GM12801 (cell line): ENCODE data around the gene WNT4.

ENCODE experiments used
- CTCF ChIP-seq: IDR thresholded peaks from one replicate; pipeline ENCODE4 v1.5.1; 2011; ENCODE audit warnings: control low read depth; ENCODE audit not compliant: insufficient read length; ENCODE audit errors: extremely low read depth

The WNT4 gene

GRCh38 chr1:22120469-22120790, 22.5 kb downstream of the WNT4 start:
- no peak for TF ChIP-seq CTCF

DNA sequence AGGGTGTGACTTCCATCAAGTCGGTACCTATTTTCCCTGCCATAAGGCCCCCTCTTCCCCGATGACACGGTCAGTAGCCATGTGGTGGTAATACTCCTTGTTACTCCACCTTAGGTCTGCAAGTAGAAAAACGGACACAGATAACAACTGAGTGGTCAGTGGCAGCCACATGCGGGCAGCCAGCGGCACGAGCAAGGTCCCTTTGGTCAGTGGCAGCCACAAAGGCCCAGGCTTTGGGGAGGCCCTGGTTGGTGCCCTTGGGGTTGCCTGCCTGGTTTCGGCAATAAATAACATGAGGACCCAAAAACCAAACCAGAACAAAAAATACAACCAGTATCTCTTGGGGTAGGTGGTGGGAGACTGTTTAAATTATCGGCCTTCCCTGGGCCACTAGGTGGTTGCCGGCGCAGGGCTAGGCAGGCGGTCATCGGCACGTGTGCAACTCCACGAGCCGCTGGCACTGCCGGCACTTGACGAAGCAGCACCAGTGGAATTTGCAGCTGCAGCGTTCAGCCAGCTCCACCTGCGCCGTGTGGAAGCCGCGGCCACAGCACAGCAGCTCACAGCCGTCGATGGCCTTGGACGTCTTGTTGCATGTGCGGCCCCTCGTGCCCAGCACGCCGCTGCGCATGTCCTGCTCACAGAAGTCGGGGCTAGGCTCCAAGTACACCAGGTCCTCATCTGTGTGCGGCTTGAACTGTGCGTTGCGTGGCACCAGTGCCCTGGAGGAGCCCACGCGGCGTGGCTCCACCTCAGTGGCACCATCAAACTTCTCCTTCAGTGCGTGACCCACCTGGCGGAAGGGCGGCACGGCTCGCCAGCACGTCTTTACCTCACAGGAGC, 23.1 kb downstream of the WNT4 start:
- TF ChIP-seq CTCF: no peak

DNA sequence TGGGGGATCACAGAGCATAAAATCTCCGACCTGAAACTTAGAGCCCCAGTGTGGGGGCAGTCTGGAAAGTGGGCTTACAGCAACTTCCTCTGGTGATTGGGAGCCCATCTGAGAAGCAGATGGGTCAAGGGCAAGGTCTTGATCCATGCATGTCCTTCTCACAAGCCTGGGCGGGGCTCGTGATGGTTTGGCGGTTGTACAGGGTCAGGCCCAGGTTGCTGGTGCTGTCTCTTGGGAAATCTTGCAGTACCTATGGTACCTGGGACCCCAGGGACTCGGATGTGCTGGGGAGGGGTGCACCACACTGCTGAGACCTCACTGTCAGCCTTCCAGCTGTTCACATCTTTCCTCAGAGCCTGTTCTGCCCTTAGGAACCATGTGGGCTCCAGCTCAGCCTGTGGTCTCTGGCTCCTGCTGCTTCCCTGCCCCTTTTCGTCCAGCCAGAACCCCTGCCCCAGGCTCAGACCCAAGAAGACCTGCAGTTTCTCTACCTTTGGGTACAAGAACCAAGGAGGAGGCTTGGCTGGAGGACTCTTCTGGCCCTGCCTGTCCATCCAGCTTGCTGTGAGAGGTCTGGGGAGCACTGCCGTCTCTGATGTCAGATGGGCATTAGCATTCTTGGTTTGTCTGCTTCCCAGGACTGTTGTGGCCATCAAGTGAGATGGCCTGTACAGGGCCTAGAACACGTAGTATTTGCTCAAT, 24.5 kb downstream of the WNT4 start:
- no peak for TF ChIP-seq CTCF

DNA sequence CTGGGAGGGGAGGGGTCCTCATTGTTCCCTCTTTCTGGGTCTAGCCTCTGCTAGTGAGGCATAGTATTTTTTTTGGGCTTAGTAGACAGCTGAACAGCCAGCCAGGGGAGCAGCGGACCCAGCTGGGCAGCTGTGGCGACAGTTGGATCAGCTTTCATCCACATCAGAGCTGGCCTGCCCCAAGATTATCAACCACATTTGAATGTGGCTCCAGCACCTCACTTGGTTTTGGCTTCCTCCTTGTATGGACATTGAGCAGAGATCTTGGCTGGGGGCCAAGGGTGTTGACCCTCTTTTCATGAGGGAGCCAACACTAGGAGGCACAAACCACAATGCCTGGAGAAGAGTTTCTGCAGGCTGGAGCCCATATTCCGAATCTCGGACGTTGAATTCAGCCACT, 25.0 kb downstream of the WNT4 start:
- no peak for TF ChIP-seq CTCF

DNA sequence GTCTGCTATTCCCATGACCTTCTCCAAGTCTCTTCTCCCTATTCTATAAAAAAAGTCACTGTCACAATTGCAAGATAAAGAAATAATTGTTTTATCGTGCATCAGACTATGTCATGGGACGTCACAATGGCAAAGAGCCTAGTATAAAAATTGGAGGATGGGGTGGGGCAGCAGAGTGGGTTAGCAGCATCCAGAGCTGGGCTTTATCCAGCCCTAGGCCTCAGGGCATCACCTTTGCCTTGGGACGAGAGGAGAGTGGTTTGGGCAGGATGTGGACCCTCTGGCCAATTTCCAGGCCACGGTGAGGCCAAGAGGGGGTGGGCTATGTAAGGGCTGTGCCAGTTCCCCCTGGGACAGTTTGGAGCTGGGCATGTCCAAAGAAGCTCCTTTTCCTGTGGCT, 25.7 kb downstream of the WNT4 start:
- no peak for TF ChIP-seq CTCF

DNA sequence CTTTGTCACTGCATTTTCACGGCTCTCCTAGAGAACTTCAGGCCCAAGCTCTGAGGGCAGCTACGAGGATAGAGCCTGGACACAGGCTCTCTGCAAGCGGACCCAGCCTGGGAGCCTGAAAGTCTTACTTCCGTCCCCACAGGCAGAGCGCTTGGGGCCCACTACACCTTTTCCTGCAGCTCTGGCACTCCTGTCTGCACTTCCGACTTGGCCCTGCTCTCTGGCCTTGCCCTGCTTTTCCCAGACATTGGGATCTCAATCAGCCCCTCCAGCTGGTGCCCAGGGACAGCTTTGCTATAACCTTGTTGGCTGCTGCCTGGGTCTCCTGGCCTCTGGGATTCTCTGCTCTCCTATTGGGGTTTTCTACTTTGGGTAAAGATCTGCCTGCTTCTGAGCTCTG, 27.6 kb downstream of the WNT4 start:
- no peak for TF ChIP-seq CTCF

DNA sequence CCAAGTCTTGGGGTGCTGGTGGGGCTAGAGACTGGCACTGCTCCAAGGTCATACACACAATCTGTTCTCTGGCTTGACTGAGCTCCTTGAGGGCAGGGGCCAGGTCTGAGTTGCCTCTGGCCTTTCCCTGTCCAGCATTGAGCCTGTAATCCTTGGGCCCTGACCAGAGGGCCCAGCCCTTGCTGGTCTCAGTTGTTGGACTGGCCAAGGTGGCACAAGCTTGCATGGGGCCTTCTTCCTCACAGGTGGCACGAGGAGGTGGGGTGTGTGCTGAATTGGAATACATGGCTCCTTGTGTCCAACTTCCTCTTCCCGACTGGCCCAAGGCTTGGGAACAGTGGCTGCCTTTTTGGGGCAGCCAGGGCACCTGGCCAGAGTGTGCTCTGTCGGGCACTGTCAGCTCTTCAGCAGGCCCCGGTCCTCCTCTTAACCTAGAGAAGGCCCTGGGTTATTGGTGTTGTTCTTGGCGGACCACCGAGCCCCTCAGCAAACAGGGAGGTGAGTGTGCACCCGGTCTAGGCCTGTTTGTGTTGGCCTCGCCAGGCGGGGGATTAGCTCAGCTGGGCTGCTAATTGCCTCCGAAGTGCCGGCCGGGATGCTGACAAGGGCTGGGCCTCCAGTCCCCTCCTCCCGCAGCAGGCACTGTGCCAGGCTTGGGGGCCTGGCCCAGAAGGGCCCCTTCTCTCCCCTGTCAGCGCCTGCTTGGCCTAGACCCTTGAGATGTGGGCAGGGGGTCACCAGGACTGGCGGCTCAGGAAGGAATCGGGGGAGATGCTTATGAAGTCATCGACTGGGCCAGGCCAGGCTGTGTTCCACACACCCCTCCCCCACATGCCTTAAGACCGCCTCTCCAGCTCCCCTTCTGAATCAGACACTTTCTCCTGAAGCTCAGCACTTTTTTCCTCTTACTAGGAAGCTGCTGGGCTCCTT, 28.5 kb downstream of the WNT4 start:
- TF ChIP-seq CTCF: no peak
